Gastroesophageal sphincter (tissue), 4 donors: ENCODE measurements around the gene LPP. TPM values are rescaled to one million over a fixed set of nuclear protein-coding genes. Genes with fewer than 3 reads are reported as not detected.

Experiments
- ATAC-seq: fragments of 150-250 bp; one replicate; pipeline ENCODE4 v1.9.1; 2016; ENCODE audit warnings: mild to moderate bottlenecking, moderate library complexity
- H3K27ac ChIP-seq, 4 donors: fragments of 200-600 bp; sonication (generic) in 3 of 4; 1 replicate in 3 of 4; 2 replicates in 1 of 4; pipeline ENCODE4 v1.5.1; 2016 to 2019
- H3K27me3 ChIP-seq: fragments of 200-600 bp; sonication (generic); one replicate; pipeline ENCODE4 v1.5.1; 2019
- H3K36me3 ChIP-seq, 2 donors: fragments of 200-600 bp; sonication (generic); one replicate each; pipeline ENCODE4 v1.5.1; 2019; ENCODE audit warnings: control low read depth in 1 of 2
- H3K4me1 ChIP-seq, 3 donors: fragments of 200-600 bp; sonication (generic); 1 replicate in 2 of 3; 2 replicates in 1 of 3; pipeline ENCODE4 v1.5.1; 2016 to 2019; ENCODE audit warnings: control low read depth in 2 of 3
- H3K4me3 ChIP-seq, 2 donors: fragments of 200-600 bp; sonication (generic); one replicate each; pipeline ENCODE4 v1.5.1; 2019; ENCODE audit warnings: mild to moderate bottlenecking in 1 of 2, moderate library complexity in 1 of 2
- H3K9me3 ChIP-seq, 3 donors: fragments of 200-600 bp; sonication (generic); one replicate each; pipeline ENCODE4 v1.5.1; 2017 to 2019; ENCODE audit warnings: control low read depth in 2 of 3
- CTCF ChIP-seq, 4 experiments: fragments of 200-600 bp in 2 of 4; fragments of 450-650 bp in 2 of 4; sonication (generic) in 1 of 4; IDR thresholded peaks; one replicate each; pipeline ENCODE4 v1.5.1; 2017 to 2019; ENCODE audit warnings: antibody characterized with exemption in 4 of 4, mild to moderate bottlenecking in 2 of 4, moderate library complexity in 2 of 4
- EP300 ChIP-seq: sonication (generic); formaldehyde crosslinking; IDR thresholded peaks from one replicate; pipeline ENCODE4 v1.6.1; 2017; ENCODE audit warnings: antibody characterized with exemption, mild to moderate bottlenecking
- POLR2A ChIP-seq, 2 donors: fragments of 450-650 bp; IDR thresholded peaks; one replicate each; pipeline ENCODE4 v1.6.1; 2017; ENCODE audit warnings: antibody characterized with exemption in 2 of 2, mild to moderate bottlenecking in 2 of 2, moderate library complexity in 1 of 2
- POLR2AphosphoS5 ChIP-seq: sonication (generic); formaldehyde crosslinking; IDR thresholded peaks from one replicate; pipeline ENCODE4 v1.6.1; 2017; ENCODE audit warnings: antibody characterized with exemption
- WGBS, 2 donors: methylation state at CpG; one replicate each; pipeline ENCODE4 v1.1.5; 2018; ENCODE audit warnings: low coverage in 1 of 2; 5-methylcytosine and 5-hydroxymethylcytosine counted together
- total RNA-seq, 4 donors: library from RNA; depleted of rRNA; stranded (reverse); fragments of >200 nt; gene quantifications; one replicate each; pipeline ENCODE4 v1.1.0, GENCODE V29; 2016

LPP gene
- total RNA-seq, 4 donors from 2014 or later: 1,243 to 2,297 (median 2,164) TPM

- Histone ChIP-seq H3K4me3 (no peak overlapping the region), H3K4me1 (peaks cover 0 to 58% (median 12%) of the 10 kb centered on the region in 3 donors), H3K27ac (peak overlapping the region in 1 of 4 donors; percentile 29), H3K27me3 (no peaks in the 10 kb centered on the region), H3K36me3 (no peaks in the 10 kb centered on the region), H3K9me3 (no peaks in the 10 kb centered on the region)
- ATAC-seq: peak; percentile 34
- peak; percentile 52 for TF ChIP-seq POLR2AphosphoS5
- no peak for TF ChIP-seq POLR2A (IDR thresholded peaks at IDR 0.05)
- no peak for TF ChIP-seq CTCF (IDR thresholded peaks at IDR 0.05)
- TF ChIP-seq EP300: no peak
- WGBS, 2 donors: 89 to 90% methylated on average over 2 to 3 of the region's 3 CpGs
Observed at GRCh38 chr3:188656196-188656982, 502.4 kb downstream of the LPP start.

GRCh38 chr3:188658606-188659005, 504.6 kb downstream of the LPP start:
- no peaks in the 10 kb centered on the region for H3K36me3 ChIP-seq
- H3K9me3 ChIP-seq: no peaks in the 10 kb centered on the region
- TF ChIP-seq POLR2A (IDR thresholded peaks at IDR 0.05): no peak
- TF ChIP-seq EP300: no peak
- TF ChIP-seq POLR2AphosphoS5: no peak
- no peak for TF ChIP-seq CTCF (IDR thresholded peaks at IDR 0.05)
- H3K27me3 ChIP-seq: no peaks in the 10 kb centered on the region
- no peak overlapping the region for H3K4me3 ChIP-seq
- H3K27ac ChIP-seq: peak overlapping the region in 1 of 4 donors; percentile 5
- ATAC-seq: no peak
- 36 to 40% methylated on average over 1 of the region's 1 CpG for WGBS, 2 donors
- H3K4me1 ChIP-seq: peaks cover 4 to 69% (median 19%) of the 10 kb centered on the region in 3 donors

GRCh38 chr3:188659449-188660090, 505.6 kb downstream of the LPP start:
- Histone ChIP-seq H3K27me3 (no peaks in the 10 kb centered on the region), H3K27ac (peak overlapping the region in 1 of 4 donors; percentile 33), H3K36me3 (no peaks in the 10 kb centered on the region), H3K9me3 (no peaks in the 10 kb centered on the region), H3K4me1 (peaks cover 4 to 69% (median 19%) of the 10 kb centered on the region in 3 donors), H3K4me3 (no peak overlapping the region)
- no peak for TF ChIP-seq CTCF (IDR thresholded peaks at IDR 0.05)
- no peak for TF ChIP-seq POLR2A (IDR thresholded peaks at IDR 0.05)
- TF ChIP-seq POLR2AphosphoS5: no peak
- no peak for TF ChIP-seq EP300
- no peak for ATAC-seq
- WGBS, 2 donors: 35 to 53% methylated on average over 5 of the region's 5 CpGs

- WGBS, 2 donors: 100% methylated on average over 1 of the region's 1 CpG
- no peak for ATAC-seq
- H3K9me3 ChIP-seq: no peaks in the 10 kb centered on the region
- no peaks in the 10 kb centered on the region for H3K36me3 ChIP-seq
- no peaks in the 10 kb centered on the region for H3K27me3 ChIP-seq
- peaks cover 4 to 73% (median 19%) of the 10 kb centered on the region in 3 donors for H3K4me1 ChIP-seq
- TF ChIP-seq POLR2AphosphoS5 (no peak), POLR2A (IDR thresholded peaks at IDR 0.05) (no peak), CTCF (IDR thresholded peaks at IDR 0.05) (no peak)
- H3K4me3 ChIP-seq: no peak overlapping the region
- H3K27ac ChIP-seq: no peak overlapping the region
Observed at GRCh38 chr3:188660415-188660814, 506.5 kb downstream of the LPP start.
